Prostate gland (tissue), 2 donors: ENCODE data around the gene CLEC9A. TPM values are rescaled to one million over a fixed set of nuclear protein-coding genes. Genes with fewer than 3 reads are reported as not detected.
A peak's percentile ranks its signal among the peaks of the same experiment; 100 is the strongest.

Source experiments
- DNase-seq: peaks from one replicate; pipeline ENCODE4 v3.0.0-alpha.2; 2019; ENCODE audit warnings: low spot score
- H3K27ac ChIP-seq, 2 donors: fragments of 200-600 bp; sonication (generic); 2 replicates each; pipeline ENCODE4 v1.5.1; 2017 to 2019
- H3K27me3 ChIP-seq: fragments of 200-600 bp; sonication (generic); replicated peaks from 2 replicates; pipeline ENCODE4 v1.5.1; 2019; ENCODE audit not compliant: insufficient read depth
- H3K36me3 ChIP-seq, 2 donors: fragments of 200-600 bp; sonication (generic); 1 replicate in 1 of 2; 2 replicates in 1 of 2; pipeline versions ENCODE4 v1.5.1 to v1.8.1; 2017 to 2019
- H3K4me1 ChIP-seq: fragments of 200-600 bp; sonication (generic); replicated peaks from 2 replicates; pipeline ENCODE4 v1.5.1; 2019
- H3K4me3 ChIP-seq, 2 donors: fragments of 200-600 bp; sonication (generic); 2 replicates each; pipeline ENCODE4 v1.5.1; 2017 to 2019
- H3K9me3 ChIP-seq: fragments of 200-600 bp; sonication (generic); 2 replicates; pipeline ENCODE4 v1.5.1; 2017
- POLR2A ChIP-seq: fragments of 450-650 bp; IDR thresholded peaks from one replicate; pipeline ENCODE4 v1.6.1; 2016; ENCODE audit warnings: antibody characterized with exemption, mild to moderate bottlenecking
- POLR2AphosphoS5 ChIP-seq: sonication (generic); formaldehyde crosslinking; IDR thresholded peaks from one replicate; pipeline ENCODE4 v1.6.1; 2017; ENCODE audit warnings: antibody characterized with exemption
- WGBS: methylation state at CpG from one replicate; pipeline ENCODE4 v1.1.5; 2018; 5-methylcytosine and 5-hydroxymethylcytosine counted together
- intact Hi-C: fragments of 100-400 bp; cut with DNase I; formaldehyde crosslinking; loops from one replicate; pipeline ENCODE4 v1.14.2; 2022
- total RNA-seq, 2 donors: library from RNA; depleted of rRNA; stranded (reverse); fragments of >200 nt; gene quantifications; one replicate each; pipeline ENCODE4 v1.1.0, GENCODE V29; 2016
- TF ChIP-seq, protein P1 (sequence below), 4 experiments: fragments of 200-600 bp in 2 of 4; fragments of 450-650 bp in 2 of 4; sonication (generic) in 2 of 4; IDR thresholded peaks; 1 replicate in 3 of 4; 2 replicates in 1 of 4; pipeline ENCODE4 v1.5.1; 2016 to 2019; ENCODE audit warnings: antibody characterized with exemption in 4 of 4, mild to moderate bottlenecking in 2 of 4, moderate library complexity in 2 of 4

CLEC9A gene
- total RNA-seq, 2 donors from 2014 or later: 0.32 TPM; not detected in 1

DNA sequence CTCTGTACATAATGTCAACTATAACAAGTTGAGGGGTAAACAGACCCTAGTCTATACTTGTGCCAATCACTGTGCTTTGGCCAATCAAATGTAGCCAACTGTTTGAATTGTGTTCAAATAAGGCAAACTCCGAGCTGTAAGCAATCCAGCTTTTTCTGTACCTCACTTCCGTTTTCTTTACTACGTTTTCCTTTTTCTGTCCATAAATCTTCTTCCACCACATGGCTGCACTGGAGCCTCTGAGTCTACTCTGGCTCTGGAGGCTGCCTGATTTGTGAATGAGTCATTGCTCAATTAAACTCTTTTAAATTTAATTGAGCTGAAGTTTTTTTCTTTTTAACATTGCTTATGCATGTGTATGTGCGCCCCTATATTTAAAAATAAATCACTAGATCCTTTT, 38.6 kb downstream of the CLEC9A start:
- Histone ChIP-seq H3K9me3 (no peaks in the 10 kb centered on the region), H3K27ac (peak overlapping the region in 1 of 2 donors; percentile 37), H3K4me1 (no peaks in the 10 kb centered on the region), H3K4me3 (no peak overlapping the region), H3K36me3 (no peaks in the 10 kb centered on the region), H3K27me3 (no peaks in the 10 kb centered on the region)
- 32% methylated on average over 4 of the region's 4 CpGs for WGBS
- TF ChIP-seq POLR2AphosphoS5 (no peak), POLR2A (no peak)
- TF ChIP-seq, protein P1, sequence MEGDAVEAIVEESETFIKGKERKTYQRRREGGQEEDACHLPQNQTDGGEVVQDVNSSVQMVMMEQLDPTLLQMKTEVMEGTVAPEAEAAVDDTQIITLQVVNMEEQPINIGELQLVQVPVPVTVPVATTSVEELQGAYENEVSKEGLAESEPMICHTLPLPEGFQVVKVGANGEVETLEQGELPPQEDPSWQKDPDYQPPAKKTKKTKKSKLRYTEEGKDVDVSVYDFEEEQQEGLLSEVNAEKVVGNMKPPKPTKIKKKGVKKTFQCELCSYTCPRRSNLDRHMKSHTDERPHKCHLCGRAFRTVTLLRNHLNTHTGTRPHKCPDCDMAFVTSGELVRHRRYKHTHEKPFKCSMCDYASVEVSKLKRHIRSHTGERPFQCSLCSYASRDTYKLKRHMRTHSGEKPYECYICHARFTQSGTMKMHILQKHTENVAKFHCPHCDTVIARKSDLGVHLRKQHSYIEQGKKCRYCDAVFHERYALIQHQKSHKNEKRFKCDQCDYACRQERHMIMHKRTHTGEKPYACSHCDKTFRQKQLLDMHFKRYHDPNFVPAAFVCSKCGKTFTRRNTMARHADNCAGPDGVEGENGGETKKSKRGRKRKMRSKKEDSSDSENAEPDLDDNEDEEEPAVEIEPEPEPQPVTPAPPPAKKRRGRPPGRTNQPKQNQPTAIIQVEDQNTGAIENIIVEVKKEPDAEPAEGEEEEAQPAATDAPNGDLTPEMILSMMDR (IDR thresholded peaks at IDR 0.05): no peak
- intact Hi-C loops: no loop called here
- no peak for DNase-seq

DNA sequence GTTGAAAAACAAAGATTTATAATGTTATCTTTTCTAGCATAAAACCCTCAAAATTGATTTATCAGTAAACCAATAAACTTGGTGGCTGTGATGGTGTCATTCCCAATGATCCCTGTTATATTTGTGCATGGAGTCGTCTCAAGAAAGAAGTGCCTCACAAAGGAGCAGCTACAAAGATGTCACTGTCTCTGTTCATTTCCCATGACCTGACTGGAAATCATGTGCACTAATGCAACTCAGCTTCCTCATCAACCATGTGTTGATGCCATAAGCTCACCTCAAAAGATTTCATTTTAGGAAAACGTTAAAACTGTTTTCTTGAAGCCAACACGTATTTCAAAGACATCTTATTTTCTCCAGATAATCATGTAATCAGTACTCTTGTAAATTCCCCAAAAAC, 39.5 kb downstream of the CLEC9A start:
- intact Hi-C loops: no loop called here
- DNase-seq: no peak
- no peak overlapping the region for H3K4me3 ChIP-seq
- H3K27ac ChIP-seq: no peak overlapping the region
- no peaks in the 10 kb centered on the region for H3K36me3 ChIP-seq
- H3K4me1 ChIP-seq: no peaks in the 10 kb centered on the region
- WGBS: 25% methylated on average over 3 of the region's 3 CpGs
- H3K27me3 ChIP-seq: no peaks in the 10 kb centered on the region
- H3K9me3 ChIP-seq: no peaks in the 10 kb centered on the region
- TF ChIP-seq POLR2A (no peak), POLR2AphosphoS5 (no peak)
- TF ChIP-seq, protein P1 (IDR thresholded peaks at IDR 0.05): no peak

DNA sequence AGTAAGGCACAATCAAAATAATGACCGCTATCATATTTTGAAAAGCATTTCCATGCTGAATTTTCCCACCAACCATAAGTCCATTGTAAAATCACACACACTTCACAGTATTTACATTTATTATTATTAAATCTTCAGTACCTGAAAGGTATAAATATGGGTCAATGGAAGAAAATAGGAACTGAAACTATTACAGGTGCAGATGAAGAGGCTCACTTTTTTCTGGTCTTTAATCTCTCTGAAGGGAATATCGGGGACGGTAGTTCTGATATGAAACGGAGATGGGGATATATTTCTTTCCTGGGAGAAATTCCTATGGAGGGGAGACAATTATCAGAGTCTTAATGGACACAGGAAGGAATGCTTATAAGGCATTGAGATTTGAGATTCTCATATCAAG, 39.9 kb downstream of the CLEC9A start:
- no peak overlapping the region for H3K4me3 ChIP-seq
- TF ChIP-seq POLR2AphosphoS5 (no peak), POLR2A (no peak)
- TF ChIP-seq, protein P1 (IDR thresholded peaks at IDR 0.05): no peak
- no peak overlapping the region for H3K27ac ChIP-seq
- intact Hi-C loops: no loop called here
- no peaks in the 10 kb centered on the region for H3K4me1 ChIP-seq
- no peak for DNase-seq
- H3K36me3 ChIP-seq: no peaks in the 10 kb centered on the region
- H3K9me3 ChIP-seq: no peaks in the 10 kb centered on the region
- 98% methylated on average over 4 of the region's 4 CpGs for WGBS
- no peaks in the 10 kb centered on the region for H3K27me3 ChIP-seq

DNA sequence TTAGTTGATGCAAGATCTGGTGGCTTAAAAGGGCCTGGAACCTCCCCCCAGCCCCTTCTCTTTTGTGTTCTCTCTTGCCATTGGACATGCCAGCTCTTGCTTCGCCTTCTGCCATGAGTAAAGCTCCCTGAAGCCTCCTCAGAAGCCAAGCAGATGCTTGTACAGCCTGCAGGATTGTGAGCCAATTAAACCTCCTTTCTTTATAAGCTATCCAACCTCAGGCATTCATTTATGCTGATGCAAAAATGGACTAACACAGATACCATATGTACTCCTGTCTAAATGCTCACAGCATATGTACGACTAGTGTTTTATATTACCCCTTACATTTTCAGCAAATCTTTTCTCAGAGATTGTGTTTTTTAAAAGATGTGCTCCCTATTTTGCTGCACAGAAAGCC, 41.6 kb downstream of the CLEC9A start:
- H3K27me3 ChIP-seq: no peaks in the 10 kb centered on the region
- H3K4me3 ChIP-seq: no peak overlapping the region
- TF ChIP-seq POLR2AphosphoS5: no peak
- no peak for TF ChIP-seq POLR2A
- TF ChIP-seq, protein P1 (IDR thresholded peaks at IDR 0.05): no peak
- no peak overlapping the region for H3K27ac ChIP-seq
- no peaks in the 10 kb centered on the region for H3K4me1 ChIP-seq
- WGBS: 94% methylated on average over 2 of the region's 2 CpGs
- H3K9me3 ChIP-seq: no peaks in the 10 kb centered on the region
- H3K36me3 ChIP-seq: no peaks in the 10 kb centered on the region
- intact Hi-C loops: no loop called here
- no peak for DNase-seq

DNA sequence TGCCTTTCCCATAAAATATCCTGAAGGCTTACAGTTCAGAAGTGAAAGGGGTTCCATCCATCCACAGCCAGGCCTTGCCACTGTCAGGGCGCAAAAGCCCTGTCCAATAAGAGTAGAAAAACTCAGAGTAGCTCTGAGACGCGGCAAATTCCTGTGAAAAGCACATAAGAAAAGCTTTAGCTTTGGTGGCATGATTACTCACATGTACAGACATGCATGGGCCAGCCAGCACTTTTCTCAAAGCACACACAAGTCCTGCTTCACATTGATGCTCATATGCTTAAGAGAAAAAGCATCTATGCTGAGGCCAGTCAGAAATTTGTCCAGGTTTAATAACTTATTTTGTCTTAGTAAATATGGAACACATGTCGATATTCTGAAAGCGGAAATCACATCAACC, 42.8 kb downstream of the CLEC9A start:
- Histone ChIP-seq H3K27me3 (no peaks in the 10 kb centered on the region), H3K27ac (no peak overlapping the region), H3K4me3 (no peak overlapping the region), H3K9me3 (no peaks in the 10 kb centered on the region), H3K36me3 (no peaks in the 10 kb centered on the region), H3K4me1 (no peaks in the 10 kb centered on the region)
- WGBS: 57% methylated on average over 5 of the region's 5 CpGs
- no peak for DNase-seq
- intact Hi-C loops: no loop called here
- TF ChIP-seq POLR2A (no peak), POLR2AphosphoS5 (no peak)
- TF ChIP-seq, protein P1 (IDR thresholded peaks at IDR 0.05): no peak
